HG02763 (cell line): ENCODE data around the gene ZCCHC4.

Experiments used
- ATAC-seq: cut with Tn5 transposase; IDR thresholded peaks from one replicate; pipeline ENCODE4 v1.9.1; 2021; ENCODE audit warnings: mild to moderate bottlenecking, moderate library complexity; ENCODE audit not compliant: unreplicated experiment

ZCCHC4 gene

DNA sequence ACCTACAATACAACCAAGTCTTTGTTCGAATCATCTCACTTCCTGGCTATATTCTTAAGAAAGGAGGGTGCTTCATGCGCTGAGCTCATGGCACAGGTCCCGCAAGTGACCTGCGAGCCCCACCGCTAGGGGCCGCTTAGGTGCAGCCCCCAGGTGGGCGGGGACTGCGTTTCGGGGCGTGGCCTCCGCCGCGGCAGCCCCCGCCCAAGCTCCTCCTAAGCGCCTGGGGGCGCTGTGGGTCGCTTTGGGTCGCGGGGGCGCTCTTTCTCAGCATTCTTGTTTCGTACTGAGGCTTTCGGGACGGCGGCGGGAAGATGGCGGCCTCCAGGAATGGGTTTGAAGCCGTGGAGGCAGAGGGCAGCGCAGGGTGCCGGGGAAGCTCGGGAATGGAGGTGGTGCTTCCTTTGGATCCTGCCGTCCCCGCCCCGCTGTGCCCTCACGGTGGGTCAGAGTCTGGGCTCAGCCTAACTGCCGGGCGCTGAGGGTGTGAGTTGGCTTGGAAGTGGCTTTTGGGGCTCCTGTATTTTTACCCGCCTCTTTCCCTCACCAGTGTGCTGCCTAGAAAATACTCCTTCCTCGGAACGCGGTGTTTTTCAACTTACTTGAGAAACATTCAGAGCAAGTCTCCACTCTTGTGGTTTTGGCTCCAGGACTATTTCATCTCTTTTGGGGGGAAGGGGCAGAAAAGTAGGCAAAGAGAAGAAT lies at the start of gene ZCCHC4:
ZCCHC4 (plus strand) TSS at position 279 of the 705 bp plus-strand sequence; CDS start at position 315, 36 bp downstream.
- ATAC-seq, result peak; percentile 89

DNA sequence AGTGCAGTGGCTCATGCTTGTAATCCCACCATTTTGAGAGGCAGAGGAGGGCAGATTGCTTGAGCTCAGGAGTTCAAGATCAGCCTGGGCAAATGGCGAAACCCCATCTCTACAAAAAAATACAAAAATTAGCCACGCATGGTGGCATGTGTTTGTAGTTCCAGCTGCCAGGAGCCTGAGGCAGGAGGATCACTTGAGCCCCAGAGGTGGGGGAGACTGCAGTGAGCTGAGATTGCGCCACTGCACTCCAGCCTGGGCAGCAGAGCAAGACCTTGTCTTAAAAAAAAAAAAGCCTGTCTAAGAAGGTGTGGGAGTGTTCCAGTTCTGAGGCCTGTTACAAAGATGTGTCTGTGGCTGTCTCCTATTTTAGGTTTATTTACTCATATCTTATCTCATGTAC lies 40.7 kb upstream of the ZCCHC4 start:
- no peak for ATAC-seq

- no peak for ATAC-seq
These were observed 32.4 kb upstream of the ZCCHC4 start for GRCh38 chr4:25280210-25280609.

GRCh38 chr4:25283948-25284347 lies 28.6 kb upstream of the ZCCHC4 start:
- no peak for ATAC-seq

DNA sequence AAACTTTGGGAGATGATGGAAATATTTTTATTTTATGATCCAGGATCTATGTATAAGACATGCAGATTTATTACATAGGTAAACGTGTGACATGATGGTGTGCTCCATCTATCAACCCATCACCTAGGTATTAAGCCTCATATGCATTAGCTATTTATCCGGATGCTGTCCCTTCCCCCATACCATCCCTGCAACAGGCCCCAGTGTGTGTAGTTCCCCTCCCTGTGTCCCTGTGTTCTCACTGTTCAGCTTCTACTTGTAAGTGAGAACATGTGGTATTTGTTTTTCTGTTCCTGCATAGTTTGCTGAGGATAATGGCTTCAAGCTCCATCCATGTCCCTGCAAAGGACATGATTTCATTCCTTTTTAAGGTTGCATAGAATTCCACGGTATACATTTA lies 28.1 kb upstream of the ZCCHC4 start:
- no peak for ATAC-seq

GRCh38 chr4:25290490-25291067 lies 22.0 kb upstream of the ZCCHC4 start:
- no peak for ATAC-seq

DNA sequence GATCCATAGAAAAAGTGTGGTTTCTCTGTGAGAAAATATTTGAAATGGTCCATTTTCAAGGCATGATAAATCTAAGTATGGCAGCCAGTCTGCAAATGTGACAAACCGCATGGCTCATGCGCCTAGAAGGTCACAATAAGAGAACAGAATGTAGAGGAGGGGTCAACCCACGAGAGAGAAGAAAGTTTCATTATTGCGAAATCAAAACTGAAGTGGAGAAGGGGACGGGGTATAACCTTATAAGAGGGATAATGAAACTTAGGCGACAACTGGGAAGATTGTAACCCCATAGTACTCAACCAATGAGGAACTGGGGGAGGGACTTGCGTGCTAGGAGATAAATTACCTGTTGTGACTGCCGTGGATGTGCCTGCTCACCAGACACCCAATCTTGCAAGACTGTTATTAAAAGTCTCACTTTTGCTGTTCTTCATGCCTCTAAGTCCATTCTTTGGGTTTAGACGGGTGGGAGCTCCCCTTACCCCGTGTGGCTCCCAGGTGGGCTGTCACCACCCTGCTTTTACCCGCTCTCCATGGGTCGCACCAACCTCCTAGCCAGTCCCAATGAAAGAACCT lies 21.3 kb upstream of the ZCCHC4 start:
- ATAC-seq, result no peak

GRCh38 chr4:25297528-25298242 lies 14.9 kb upstream of the ZCCHC4 start:
- no peak for ATAC-seq

DNA sequence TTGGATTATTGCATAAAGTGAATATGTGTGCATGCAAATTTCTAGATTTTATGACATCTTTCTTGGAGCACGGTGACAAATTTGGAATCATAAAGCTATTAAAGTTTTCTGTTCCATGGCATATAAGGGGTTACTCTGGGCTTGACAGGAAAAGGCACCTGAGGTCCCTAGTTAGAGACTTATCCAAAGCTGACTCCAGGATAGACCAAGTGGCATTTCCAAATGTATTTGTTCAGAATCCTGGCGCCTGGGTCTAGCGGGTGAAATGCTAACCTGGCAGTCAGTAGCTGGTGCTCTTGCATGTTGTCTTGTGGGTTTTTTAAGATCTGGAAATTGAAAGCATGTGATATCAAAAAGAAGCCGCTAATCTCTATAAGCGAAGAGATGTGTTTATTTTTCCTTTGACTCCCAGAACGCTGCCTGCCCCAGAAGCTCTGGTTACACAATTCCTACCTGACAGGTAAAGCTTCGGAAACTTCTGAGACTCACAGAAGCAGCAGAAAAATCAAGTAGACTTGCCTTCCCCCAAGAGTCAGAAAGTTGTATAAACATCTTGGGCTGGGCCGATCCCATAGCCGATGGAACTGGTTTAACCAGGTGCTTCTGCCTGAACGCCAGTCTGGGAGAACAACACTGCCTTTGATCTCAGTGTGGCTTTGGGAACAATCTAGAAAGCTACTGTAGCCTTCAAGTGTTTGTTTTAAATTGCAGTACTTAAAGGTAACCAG lies 12.9 kb upstream of the ZCCHC4 start:
- no peak for ATAC-seq

GRCh38 chr4:25301471-25301870 lies 11.1 kb upstream of the ZCCHC4 start:
- no peak for ATAC-seq

DNA sequence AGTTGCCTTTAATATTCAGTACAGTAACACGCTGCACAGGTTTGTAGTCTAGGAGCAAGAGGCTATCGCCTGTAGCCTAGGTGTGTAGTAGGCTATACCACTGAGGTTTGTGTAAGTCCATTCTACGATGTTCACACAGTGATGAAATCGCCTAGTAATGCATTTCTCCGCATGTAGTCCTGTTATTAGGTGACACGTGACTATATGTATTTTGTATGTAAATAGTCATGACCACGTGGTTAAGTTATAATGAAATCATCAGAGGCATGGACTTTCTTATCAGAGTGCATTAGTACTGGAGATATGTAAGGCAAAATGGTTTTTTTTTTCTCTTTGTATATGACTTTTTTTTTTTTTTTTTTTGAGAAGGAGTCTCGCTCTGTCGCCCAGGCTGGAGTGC lies 9.9 kb upstream of the ZCCHC4 start:
- ATAC-seq, result no peak

GRCh38 chr4:25303578-25303977 lies 9.0 kb upstream of the ZCCHC4 start:
- no peak for ATAC-seq

GRCh38 chr4:25306518-25307057 lies 6.0 kb upstream of the ZCCHC4 start:
- ATAC-seq, result no peak

GRCh38 chr4:25307596-25307995 lies 5.0 kb upstream of the ZCCHC4 start:
- no peak for ATAC-seq

DNA sequence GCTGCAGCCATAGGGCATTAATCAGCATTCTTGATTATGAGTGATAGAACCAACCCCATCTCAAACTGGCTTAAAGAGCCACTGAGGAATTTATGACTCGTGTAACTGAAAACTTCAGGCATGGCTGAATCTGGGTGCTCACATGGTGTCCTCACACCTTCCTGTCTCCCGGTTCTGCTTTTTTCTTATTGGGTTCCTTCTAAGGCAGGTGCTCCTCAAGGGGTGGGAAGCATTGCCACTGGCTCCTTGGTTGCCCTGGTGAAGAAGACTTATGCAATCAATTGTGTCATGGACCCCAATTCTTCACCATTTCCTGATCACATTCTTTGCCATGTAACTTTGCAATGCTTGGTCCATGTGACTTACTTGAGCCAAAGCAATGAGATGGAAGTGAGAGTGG lies 4.3 kb upstream of the ZCCHC4 start:
- no peak for ATAC-seq

GRCh38 chr4:25308761-25309160 lies 3.8 kb upstream of the ZCCHC4 start:
- ATAC-seq, result no peak

DNA sequence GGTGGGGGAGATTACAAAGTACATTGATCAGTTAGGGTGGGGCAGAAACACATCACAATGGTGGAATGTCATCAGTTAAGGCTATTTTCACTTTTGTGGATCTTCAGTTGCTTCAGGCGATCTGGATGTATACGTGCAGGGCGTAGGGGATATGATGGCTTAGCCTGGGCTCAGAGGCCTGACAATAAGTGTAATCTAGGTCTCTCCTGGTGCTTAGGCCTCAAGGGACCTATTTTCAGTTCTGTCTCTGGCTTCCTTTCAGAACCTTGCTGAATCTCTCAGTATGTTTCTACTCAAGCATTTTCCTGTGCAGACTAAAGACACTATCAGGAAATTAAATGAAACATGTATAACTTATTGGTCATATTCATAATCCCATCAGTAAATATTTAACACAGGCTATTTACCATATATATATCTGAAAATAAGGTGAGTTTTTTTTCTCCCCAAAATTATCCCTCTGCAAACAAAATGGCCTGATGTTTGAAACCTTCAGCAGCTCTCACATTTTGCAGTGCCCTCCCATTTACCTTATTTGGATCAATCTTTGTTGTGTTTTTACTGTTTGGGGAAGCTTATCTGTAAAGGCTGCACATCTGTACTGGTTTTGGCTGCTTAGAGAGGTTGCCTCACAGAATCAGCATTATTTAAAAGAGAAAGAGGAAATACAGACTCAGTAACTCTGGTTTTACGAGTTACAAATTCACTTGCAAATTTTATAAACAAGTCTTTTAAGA lies 2.3 kb upstream of the ZCCHC4 start:
- peak; percentile 50 for ATAC-seq

GRCh38 chr4:25310803-25311166 lies 1.8 kb upstream of the ZCCHC4 start:
- no peak for ATAC-seq

- ATAC-seq, result no peak
These were observed 774 bp downstream of the ZCCHC4 start for GRCh38 chr4:25313201-25313895.

GRCh38 chr4:25320336-25320735 lies 7.8 kb downstream of the ZCCHC4 start:
- no peak for ATAC-seq
